Testis (tissue), 2 donors: Measurements from ENCODE around the gene NPC1L1.

ENCODE experiments used
- CTCF ChIP-seq, 3 experiments: fragments of 450-650 bp in 2 of 3; fragments of 200-600 bp in 1 of 3; sonication (generic) in 1 of 3; IDR thresholded peaks; one replicate each; pipeline ENCODE4 v1.5.1; 2016 to 2019; ENCODE audit warnings: antibody characterized with exemption in 3 of 3, mild to moderate bottlenecking in 2 of 3, moderate library complexity in 1 of 3
- POLR2A ChIP-seq: fragments of 450-650 bp; IDR thresholded peaks from one replicate; pipeline ENCODE4 v1.6.1; 2017; ENCODE audit warnings: antibody characterized with exemption, mild to moderate bottlenecking, moderate library complexity

DNA sequence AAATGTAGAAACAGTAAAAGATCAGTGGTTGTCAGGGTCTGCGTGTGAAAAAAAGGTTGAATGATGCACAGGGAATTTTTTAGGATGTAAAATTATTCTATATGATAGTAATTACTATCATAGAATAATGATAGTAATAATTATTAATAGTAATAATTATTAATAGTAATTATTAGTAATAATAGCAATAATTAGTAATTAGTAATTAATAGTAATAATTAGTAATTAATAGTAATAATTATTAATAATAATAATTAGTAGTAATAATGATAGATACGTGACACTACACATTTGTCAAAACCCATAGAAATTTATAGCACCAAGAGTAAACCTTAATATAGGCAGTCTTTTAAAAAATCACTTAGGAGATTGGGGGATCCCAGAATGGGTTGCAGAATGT lies 46.2 kb downstream of the NPC1L1 start:
- no peak for TF ChIP-seq CTCF (IDR thresholded peaks at IDR 0.05)
- TF ChIP-seq POLR2A = no peak
